Measurements from ENCODE around the gene SPINK8. TPM values are rescaled to one million over a fixed set of nuclear protein-coding genes. Genes with fewer than 3 reads are reported as not detected.
"Not testable (repeated sequence)": the region's sequence is repeated elsewhere in the genome, so short reads cannot be mapped to it uniquely, and the experiment has no call there.

The SPINK8 gene
- total RNA-seq, 1 donor from 2014 or later: not detected

GRCh38 chr3:48335286-48335685, 1.8 kb upstream of the SPINK8 start:
- not testable (repeated sequence) for DNase-seq, ATAC-seq

DNA sequence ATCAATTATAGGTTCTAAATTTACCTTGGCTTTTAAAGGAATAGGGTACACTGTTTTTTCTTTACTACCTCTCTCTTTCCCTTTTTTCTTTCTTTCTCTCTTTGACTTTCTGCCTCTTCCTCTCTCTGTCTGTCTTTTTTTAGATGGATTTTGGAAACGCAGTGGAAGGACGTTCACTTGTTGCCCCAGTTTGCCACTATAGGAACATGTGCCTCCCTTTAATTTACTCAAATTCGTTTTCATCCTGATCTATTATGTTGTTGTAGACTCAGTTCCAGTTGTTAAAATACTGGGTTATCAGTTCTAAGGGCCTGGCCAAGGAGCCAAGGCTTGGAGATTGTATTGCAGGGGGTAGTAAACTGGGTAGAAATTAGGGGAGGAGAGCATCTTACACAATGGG, 1.1 kb upstream of the SPINK8 start:
- ATAC-seq (no peak), DNase-seq (no peak)
- intact Hi-C loops (cut with micrococcal nuclease): no loop called here

More at GRCh38 chr3:48335286-48335685, 1.8 kb upstream of the SPINK8 start:
- intact Hi-C loops (cut with micrococcal nuclease): not testable (repeated sequence)

- DNase-seq; ATAC-seq; intact Hi-C loops (cut with micrococcal nuclease): not testable (repeated sequence)
These were observed 1.6 kb downstream of the SPINK8 start for GRCh38 chr3:48331706-48332435.

DNA sequence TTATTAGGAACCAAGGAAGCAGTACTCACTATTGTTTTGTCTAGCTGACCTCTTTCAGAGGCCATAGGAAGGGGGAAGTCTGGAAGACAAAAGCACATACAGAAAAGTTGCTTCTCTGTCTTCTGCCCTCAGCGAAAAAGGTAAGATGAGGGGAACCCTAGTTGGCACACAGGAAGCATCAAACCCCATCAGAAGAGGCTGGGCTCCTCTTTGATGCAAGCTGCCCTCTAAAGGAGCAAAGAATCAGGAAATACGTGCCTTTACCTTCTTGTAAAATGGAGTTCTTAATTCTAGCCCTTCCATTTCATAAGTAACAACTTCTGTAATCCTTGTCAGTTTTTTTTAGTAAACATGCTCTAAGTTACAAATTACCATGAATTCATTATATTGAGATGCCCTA, 12.5 kb downstream of the SPINK8 start:
- DNase-seq (no peak), ATAC-seq (no peak)
- intact Hi-C loops (cut with micrococcal nuclease): no loop called here

GRCh38 chr3:48318713-48319468, 14.6 kb downstream of the SPINK8 start:
- intact Hi-C loops (cut with micrococcal nuclease): no loop called here
- ATAC-seq (no peak), DNase-seq (no peak)

GRCh38 chr3:48314542-48314941, 18.9 kb downstream of the SPINK8 start:
- ATAC-seq (no peak), DNase-seq (no peak)
- intact Hi-C loops (cut with micrococcal nuclease): no loop called here

GRCh38 chr3:48306860-48307530, 26.5 kb downstream of the SPINK8 start:
- ATAC-seq: no peak
- intact Hi-C loops (cut with micrococcal nuclease): no loop called here

GRCh38 chr3:48306290-48306689, 27.2 kb downstream of the SPINK8 start:
- ATAC-seq (no peak), DNase-seq (no peak)
- intact Hi-C loops (cut with micrococcal nuclease): no loop called here

More at GRCh38 chr3:48306860-48307530, 26.5 kb downstream of the SPINK8 start:
- DNase-seq: no peak

- intact Hi-C loops (cut with micrococcal nuclease): no loop called here
- ATAC-seq (no peak), DNase-seq (no peak)
These were observed 28.1 kb downstream of the SPINK8 start for GRCh38 chr3:48305396-48305795.

DNA sequence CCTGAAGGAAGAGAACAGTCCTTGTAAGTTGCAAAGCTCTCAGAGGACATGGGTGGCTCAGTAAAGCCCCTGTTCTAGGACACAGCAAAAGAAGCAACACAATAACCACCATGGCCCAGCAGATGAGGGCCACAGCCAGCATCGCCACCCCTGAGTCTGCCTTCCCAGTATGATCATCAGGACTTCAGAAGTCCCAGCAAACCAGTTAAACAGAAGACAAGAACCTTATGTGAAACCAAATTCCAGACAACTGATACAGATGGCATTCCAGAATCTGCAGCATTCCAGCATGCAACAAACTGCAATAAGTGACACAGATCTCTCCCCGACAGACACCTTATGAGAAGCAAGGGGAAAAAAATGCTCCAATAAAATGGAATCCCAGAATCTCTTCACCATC, 30.4 kb downstream of the SPINK8 start:
- ATAC-seq (no peak), DNase-seq (no peak)
- intact Hi-C loops (cut with micrococcal nuclease): no loop called here

DNA sequence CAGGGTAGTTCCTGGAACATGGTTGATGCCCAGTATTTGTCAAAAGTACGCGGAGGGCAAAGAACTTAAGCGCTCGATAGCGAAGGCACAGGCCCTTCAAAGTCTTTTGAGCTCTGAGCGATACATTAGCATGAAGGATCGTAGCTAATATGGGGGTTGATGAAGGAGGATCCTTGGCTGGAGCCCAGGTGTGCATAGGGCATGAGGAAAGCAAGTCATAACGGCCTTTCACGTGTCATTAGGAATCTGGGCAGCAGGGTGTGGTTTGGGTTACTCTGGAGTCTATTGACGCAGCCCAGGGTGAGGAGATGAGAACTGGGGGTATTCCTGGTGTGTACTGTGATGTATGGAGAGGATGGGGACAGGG, 31.7 kb downstream of the SPINK8 start:
- intact Hi-C loops (cut with micrococcal nuclease): no loop called here
- DNase-seq: no peak
- ATAC-seq: peak; percentile 11

- intact Hi-C loops (cut with micrococcal nuclease): no loop called here
- ATAC-seq (peak; percentile 99), DNase-seq (peak; percentile 97)
These were observed 32.3 kb downstream of the SPINK8 start, which contains the start of gene NME6 for GRCh38 chr3:48301020-48301799. Gene NME6 (minus strand): TSS chr3:48301367.

- no peak for ATAC-seq
- no peak for DNase-seq
- intact Hi-C loops (cut with micrococcal nuclease): no loop called here
These were observed 33.4 kb downstream of the SPINK8 start for GRCh38 chr3:48299746-48300712.

- ATAC-seq (no peak), DNase-seq (no peak)
- intact Hi-C loops (cut with micrococcal nuclease): no loop called here
These were observed 36.2 kb downstream of the SPINK8 start for GRCh38 chr3:48297111-48297810.

- intact Hi-C loops (cut with micrococcal nuclease): no loop called here
- ATAC-seq: no peak
These were observed 36.8 kb downstream of the SPINK8 start for GRCh38 chr3:48296699-48297098.

DNA sequence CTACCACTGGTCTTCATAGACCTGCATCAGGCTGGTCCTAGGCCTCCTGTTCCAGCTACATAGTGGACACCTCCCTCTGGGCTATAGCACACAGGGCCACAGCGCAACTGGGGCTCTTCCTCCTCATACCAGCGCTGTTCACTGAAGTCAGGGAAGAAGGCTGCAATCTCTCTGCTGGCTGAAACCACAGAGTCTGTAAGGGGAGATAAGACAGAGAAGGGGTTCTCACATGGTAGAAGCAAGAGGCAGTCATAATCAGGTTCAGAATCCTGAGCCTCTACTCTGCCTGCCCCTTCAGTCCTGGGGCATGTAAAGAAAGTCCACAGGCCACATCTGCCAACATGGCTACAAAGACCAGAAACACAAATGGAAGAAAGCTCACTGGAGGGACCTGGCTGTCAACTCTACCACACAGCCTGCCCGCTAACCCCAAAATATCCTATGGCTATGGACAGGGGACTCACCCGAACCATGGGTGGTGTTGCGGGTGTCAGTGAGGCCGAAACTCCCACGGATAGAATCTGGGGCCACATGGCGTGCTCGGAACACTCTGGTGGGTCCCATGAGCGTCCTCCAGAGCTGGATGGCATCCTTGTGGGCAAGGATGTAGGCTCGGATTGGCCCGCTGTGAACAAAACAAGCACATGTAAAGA, 38.7 kb downstream of the SPINK8 start:
- intact Hi-C loops (cut with micrococcal nuclease): no loop called here
- DNase-seq (no peak), ATAC-seq (no peak)

More at GRCh38 chr3:48296699-48297098, 36.8 kb downstream of the SPINK8 start:
- no peak for DNase-seq

GRCh38 chr3:48289659-48290058, 43.8 kb downstream of the SPINK8 start:
- DNase-seq: no peak
- ATAC-seq: no peak
- intact Hi-C loops (cut with micrococcal nuclease): no loop called here
